Naive thymus-derived CD4-positive, alpha-beta T cell (primary cell): ENCODE data around the gene EIF3K. TPM values are rescaled to one million over a fixed set of nuclear protein-coding genes. Genes with fewer than 3 reads are reported as not detected.

Source experiments
- ATAC-seq: fragments of 150-1000 bp; cut with Tn5 transposase; 2 replicates; pipeline ENCODE4 v1.10.0; 2021; ENCODE audit warnings: mild to moderate bottlenecking, moderate library complexity
- CTCF ChIA-PET: fragments of 350-600 bp; sonication (Branson Sonifier 250); formaldehyde crosslinking; loops from one replicate; lab custom pipeline; 2021; ENCODE audit warnings: antibody characterized with exemption; lab: Charles Lee
- POLR2A ChIA-PET: fragments of 350-600 bp; sonication (Branson Sonifier 250); formaldehyde crosslinking; loops from one replicate; lab custom pipeline; 2021; ENCODE audit warnings: antibody characterized with exemption, inconsistent platforms; lab: Charles Lee
- DNase-seq, 9 donors: peaks; one replicate each; pipeline versions ENCODE4 v3.0.0 to v3.0.0-alpha.2; 2020 to 2022; ENCODE audit warnings: mixed read lengths in 1 of 9
- H3K27ac ChIP-seq: one replicate; pipeline ENCODE4 v1.7.0; 2013; ENCODE audit warnings: mild to moderate bottlenecking, low read depth, low read length, moderate library complexity
- H3K27me3 ChIP-seq, 2 donors: one replicate each; pipeline ENCODE4 v1.7.0; 2013; ENCODE audit warnings: low read length in 2 of 2, mild to moderate bottlenecking in 2 of 2, moderate library complexity in 2 of 2; ENCODE audit not compliant: control insufficient read depth in 2 of 2, insufficient read depth in 2 of 2
- H3K36me3 ChIP-seq, 3 experiments: 1 replicate in 2 of 3; 2 replicates in 1 of 3; pipeline ENCODE4 v1.7.0; 2013; ENCODE audit warnings: low read length in 3 of 3, mild to moderate bottlenecking in 3 of 3, moderate library complexity in 1 of 3; ENCODE audit not compliant: insufficient read depth in 3 of 3, control insufficient read depth in 2 of 3
- H3K4me1 ChIP-seq, 2 donors: one replicate each; pipeline ENCODE4 v1.7.0; 2013; ENCODE audit warnings: low read length in 2 of 2, mild to moderate bottlenecking in 2 of 2, moderate library complexity in 1 of 2; ENCODE audit not compliant: control insufficient read depth in 2 of 2, insufficient read depth in 2 of 2
- H3K4me3 ChIP-seq: 2 replicates; pipeline ENCODE4 v1.7.0; 2013; ENCODE audit warnings: mild to moderate bottlenecking, low read length
- H3K9me3 ChIP-seq, 3 experiments: 1 replicate in 2 of 3; 2 replicates in 1 of 3; pipeline ENCODE4 v1.7.0; 2013; ENCODE audit warnings: low read length in 3 of 3; ENCODE audit not compliant: control insufficient read depth in 2 of 3
- H3K27ac Mint-ChIP-seq, 9 donors: one replicate each; pipeline ENCODE4 v1.8.0; 2020 to 2022; ENCODE audit warnings: mixed read lengths in 9 of 9, mild to moderate bottlenecking in 8 of 9, moderate library complexity in 5 of 9, inconsistent platforms in 2 of 9
- H3K27me3 Mint-ChIP-seq, 5 donors: one replicate each; pipeline ENCODE4 v1.8.0; 2021 to 2022; ENCODE audit warnings: mixed read lengths in 5 of 5, mild to moderate bottlenecking in 1 of 5
- H3K36me3 Mint-ChIP-seq, 5 donors: one replicate each; pipeline ENCODE4 v1.8.0; 2020 to 2022; ENCODE audit warnings: mixed read lengths in 5 of 5, mild to moderate bottlenecking in 3 of 5, inconsistent platforms in 1 of 5
- H3K4me1 Mint-ChIP-seq, 7 donors: one replicate each; pipeline ENCODE4 v1.8.0; 2020 to 2022; ENCODE audit warnings: mixed read lengths in 7 of 7, mild to moderate bottlenecking in 3 of 7, inconsistent platforms in 1 of 7
- H3K4me3 Mint-ChIP-seq, 10 donors: one replicate each; pipeline ENCODE4 v1.8.0; 2020 to 2022; ENCODE audit warnings: mild to moderate bottlenecking in 10 of 10, mixed read lengths in 10 of 10, moderate library complexity in 6 of 10, inconsistent platforms in 2 of 10
- H3K9me3 Mint-ChIP-seq, 11 donors: one replicate each; pipeline ENCODE4 v1.8.0; 2020 to 2022; ENCODE audit warnings: mixed read lengths in 11 of 11, mild to moderate bottlenecking in 4 of 11, inconsistent platforms in 1 of 11, moderate library complexity in 1 of 11
- intact Hi-C, 2 donors: fragments of 100-400 bp; cut with micrococcal nuclease; formaldehyde crosslinking; loops; one replicate each; pipeline ENCODE4 v1.15.1; 2023
- polyA plus RNA-seq, 2 donors: library from polyadenylated mRNA; unstranded; fragments of 300-500 nt; fragmentation: Illumina TruSeq; gene quantifications; one replicate each; pipeline ENCODE4 v1.2.3, GENCODE V29; 2021
- total RNA-seq, 6 experiments: library from RNA in 5 of 6; stranded (reverse) in 5 of 6; gene quantifications; 1 replicate in 5 of 6; 2 replicates in 1 of 6; pipeline ENCODE4 v1.2.3 and lab custom pipeline; 2021 to 2026

The EIF3K gene
- total and polyA plus RNA-seq, 7 experiments from 2014 or later = 294 to 437 (median 367) TPM

- Mint-ChIP-seq H3K27me3 (peaks cover 0 to 45% (median 29%) of the 10 kb centered on the region in 5 donors), H3K4me1 (peaks cover 20 to 62% (median 42%) of the 10 kb centered on the region in 7 donors), H3K27ac (peak overlapping the region in 1 of 9 donors; percentile 49), H3K9me3 (no peaks in the 10 kb centered on the region), H3K36me3 (peaks cover 0 to 21% (median 5%) of the 10 kb centered on the region in 5 donors), H3K4me3 (peak overlapping the region; percentile 74 to 99 (median 89))
- ChIA-PET CTCF (interaction anchor here (0.6 to 2.5 kb wide), 3 partner anchors 12 to 251 kb away, joined by 3 to 17 read pairs (median 4); no protein-coding TSS in a partner anchor), POLR2A (no interaction called here)
- peaks cover 0 to 17% of the 10 kb centered on the region in 2 donors for H3K27me3 ChIP-seq
- H3K36me3 ChIP-seq = peaks cover 0 to 4% (median 0%) of the 10 kb centered on the region in 3 experiments
- no peak overlapping the region for H3K27ac ChIP-seq
- H3K4me3 ChIP-seq = peak overlapping the region; percentile 85
- ATAC-seq (no peak), DNase-seq (no peak)
- intact Hi-C loops = loop anchor here (5.0 kb wide), 2 partner anchors 88 to 332 kb away; partner anchors contain the start of genes KCNK6 (in 1 of the 2) and YIF1B (in 1 of the 2)
- H3K4me1 ChIP-seq = peaks cover 20 to 29% of the 10 kb centered on the region in 2 donors
- no peaks in the 10 kb centered on the region for H3K9me3 ChIP-seq
These were observed 30.6 kb downstream of the EIF3K start for GRCh38 chr19:38649305-38650171.

- Mint-ChIP-seq H3K9me3 (no peaks in the 10 kb centered on the region), H3K27me3 (peaks cover 0 to 53% (median 37%) of the 10 kb centered on the region in 5 donors), H3K27ac (no peak overlapping the region), H3K4me1 (peaks cover 27 to 66% (median 48%) of the 10 kb centered on the region in 7 donors), H3K4me3 (peak overlapping the region in 8 of 10 donors; percentile 23 to 99 (median 66)), H3K36me3 (peaks cover 0 to 24% (median 5%) of the 10 kb centered on the region in 5 donors)
- CTCF ChIA-PET = interaction anchor here (0.7 kb wide), 1 partner anchor 209 kb away, joined by 3 read pairs; no protein-coding TSS in a partner anchor
- intact Hi-C loops = no loop called here
- Histone ChIP-seq H3K27ac (no peak overlapping the region), H3K27me3 (peaks cover 0 to 23% of the 10 kb centered on the region in 2 donors), H3K4me1 (peaks cover 27 to 37% of the 10 kb centered on the region in 2 donors), H3K36me3 (peaks cover 0 to 4% (median 0%) of the 10 kb centered on the region in 3 experiments), H3K9me3 (no peaks in the 10 kb centered on the region), H3K4me3 (peak overlapping the region; percentile 85)
- ATAC-seq (no peak), DNase-seq (no peak)
- POLR2A ChIA-PET = interaction anchor here (0.6 kb wide), 1 partner anchor 192 kb away, joined by 3 read pairs; no protein-coding TSS in a partner anchor
These were observed 31.3 kb downstream of the EIF3K start for GRCh38 chr19:38650172-38650775.

- Mint-ChIP-seq H3K27me3 (peaks cover 0 to 57% (median 44%) of the 10 kb centered on the region in 5 donors), H3K4me1 (peaks cover 35 to 73% (median 56%) of the 10 kb centered on the region in 7 donors), H3K27ac (no peak overlapping the region), H3K9me3 (no peaks in the 10 kb centered on the region), H3K36me3 (peaks cover 0 to 26% (median 5%) of the 10 kb centered on the region in 5 donors), H3K4me3 (no peak overlapping the region)
- peaks cover 0 to 25% of the 10 kb centered on the region in 2 donors for H3K27me3 ChIP-seq
- ATAC-seq = no peak
- no peak overlapping the region for H3K27ac ChIP-seq
- ChIA-PET CTCF (interaction anchor here (0.7 kb wide), 1 partner anchor 208 kb away, joined by 3 read pairs; no protein-coding TSS in a partner anchor), POLR2A (interaction anchor here (0.6 kb wide), 1 partner anchor 191 kb away, joined by 3 read pairs; no protein-coding TSS in a partner anchor)
- intact Hi-C loops = no loop called here
- peaks cover 0 to 4% (median 0%) of the 10 kb centered on the region in 3 experiments for H3K36me3 ChIP-seq
- H3K4me3 ChIP-seq = no peak overlapping the region
- DNase-seq = no peak
- H3K9me3 ChIP-seq = no peaks in the 10 kb centered on the region
- H3K4me1 ChIP-seq = peaks cover 35 to 44% of the 10 kb centered on the region in 2 donors
These were observed 32.1 kb downstream of the EIF3K start for GRCh38 chr19:38650911-38651584.

- Mint-ChIP-seq H3K9me3 (no peaks in the 10 kb centered on the region), H3K27ac (peak overlapping the region in 1 of 9 donors; percentile 34), H3K27me3 (peaks cover 0 to 57% (median 55%) of the 10 kb centered on the region in 5 donors), H3K36me3 (peaks cover 0 to 29% (median 5%) of the 10 kb centered on the region in 5 donors), H3K4me3 (peak overlapping the region in 1 of 10 donors; percentile 10), H3K4me1 (peaks cover 38 to 89% (median 69%) of the 10 kb centered on the region in 7 donors)
- Histone ChIP-seq H3K9me3 (no peaks in the 10 kb centered on the region), H3K27me3 (peaks cover 0 to 25% of the 10 kb centered on the region in 2 donors), H3K36me3 (no peaks in the 10 kb centered on the region), H3K4me1 (peaks cover 52 to 61% of the 10 kb centered on the region in 2 donors), H3K4me3 (no peak overlapping the region), H3K27ac (no peak overlapping the region)
- ChIA-PET CTCF (interaction anchor here (0.6 kb wide), 1 partner anchor 754 kb away, joined by 4 read pairs; no protein-coding TSS in a partner anchor), POLR2A (no interaction called here)
- DNase-seq (no peak), ATAC-seq (no peak)
- intact Hi-C loops = no loop called here
These were observed 34.1 kb downstream of the EIF3K start for GRCh38 chr19:38653028-38653571.

GRCh38 chr19:38654628-38655055 is 35.7 kb downstream of the EIF3K start:
- Histone ChIP-seq H3K36me3 (no peaks in the 10 kb centered on the region), H3K4me1 (peaks cover 39 to 66% of the 10 kb centered on the region in 2 donors), H3K27ac (no peak overlapping the region), H3K4me3 (no peak overlapping the region), H3K27me3 (peaks cover 0 to 19% of the 10 kb centered on the region in 2 donors), H3K9me3 (no peaks in the 10 kb centered on the region)
- intact Hi-C loops = loop anchor here (1.0 to 5.0 kb wide), 3 partner anchors 7 to 43 kb away; partner anchors contain the start of gene ACTN4 (in 1 of the 2)
- Mint-ChIP-seq H3K36me3 (peaks cover 0 to 16% (median 5%) of the 10 kb centered on the region in 5 donors), H3K9me3 (no peaks in the 10 kb centered on the region), H3K27me3 (peaks cover 0 to 51% (median 43%) of the 10 kb centered on the region in 5 donors), H3K4me1 (peaks cover 23 to 84% (median 57%) of the 10 kb centered on the region in 7 donors), H3K4me3 (peak overlapping the region in 1 of 10 donors; percentile 49), H3K27ac (peak overlapping the region in 2 of 9 donors; percentile 83 to 86)
- no peak for ATAC-seq
- ChIA-PET POLR2A (no interaction called here), CTCF (no interaction called here)
- no peak for DNase-seq
